Glutamatergic neuron (in vitro differentiated cells): ENCODE results near the gene C15orf40. TPM values are rescaled to one million over a fixed set of nuclear protein-coding genes. Genes with fewer than 3 reads are reported as not detected.

Experiments
- DNase-seq: peaks from one replicate; pipeline ENCODE4 v3.0.0; 2022
- H3K27ac Mint-ChIP-seq: one replicate; pipeline ENCODE4 v1.8.0; 2020; ENCODE audit warnings: mild to moderate bottlenecking, mixed read lengths, inconsistent platforms; ENCODE audit not compliant: unreplicated experiment
- H3K27me3 Mint-ChIP-seq: one replicate; pipeline ENCODE4 v1.8.0; 2020; ENCODE audit warnings: mild to moderate bottlenecking, moderate library complexity, mixed read lengths, inconsistent platforms; ENCODE audit not compliant: unreplicated experiment
- H3K36me3 Mint-ChIP-seq: one replicate; pipeline ENCODE4 v1.8.0; 2020; ENCODE audit warnings: mild to moderate bottlenecking, mixed read lengths, inconsistent platforms; ENCODE audit not compliant: unreplicated experiment
- H3K4me1 Mint-ChIP-seq: one replicate; pipeline ENCODE4 v1.8.0; 2020; ENCODE audit warnings: mild to moderate bottlenecking, low read depth, mixed read lengths, inconsistent platforms; ENCODE audit not compliant: unreplicated experiment
- H3K4me3 Mint-ChIP-seq: one replicate; pipeline ENCODE4 v1.8.0; 2020; ENCODE audit warnings: mild to moderate bottlenecking, mixed read lengths, inconsistent platforms; ENCODE audit not compliant: unreplicated experiment
- H3K9me3 Mint-ChIP-seq: one replicate; pipeline ENCODE4 v1.8.0; 2020; ENCODE audit warnings: mild to moderate bottlenecking, moderate library complexity, mixed read lengths, inconsistent platforms; ENCODE audit not compliant: unreplicated experiment
- CTCF ChIP-seq: fragments of 200-600 bp; sonication (generic); IDR thresholded peaks from one replicate; pipeline ENCODE4 v1.5.0; 2021; ENCODE audit not compliant: partially characterized antibody, unreplicated experiment
- total RNA-seq: library from RNA; stranded (reverse); fragmentation: NEBNext Ultra II Directional; extraction: Animal tissue kit (Norgen Biotek cat#: 25700); gene quantifications from one replicate; pipeline ENCODE4 v1.2.1, GENCODE V29; 2021; ENCODE audit not compliant: unreplicated experiment

The C15orf40 gene
- total RNA-seq, 1 donor from 2014 or later: 29.6 TPM

GRCh38 chr15:82977076-82977475 lies 34.4 kb downstream of the C15orf40 start:
- TF ChIP-seq CTCF: no peak
- H3K27ac Mint-ChIP-seq: no peak overlapping the region
- H3K9me3 Mint-ChIP-seq: no peaks in the 10 kb centered on the region
- no peaks in the 10 kb centered on the region for H3K27me3 Mint-ChIP-seq
- no peak for DNase-seq
- H3K4me3 Mint-ChIP-seq: no peak overlapping the region
- H3K4me1 Mint-ChIP-seq: no peaks in the 10 kb centered on the region
- no peaks in the 10 kb centered on the region for H3K36me3 Mint-ChIP-seq

- Mint-ChIP-seq H3K4me3 (no peak overlapping the region), H3K4me1 (no peaks in the 10 kb centered on the region), H3K9me3 (no peaks in the 10 kb centered on the region), H3K27ac (no peak overlapping the region), H3K27me3 (no peaks in the 10 kb centered on the region), H3K36me3 (no peaks in the 10 kb centered on the region)
- TF ChIP-seq CTCF: no peak
- no peak for DNase-seq
These were observed 38.4 kb downstream of the C15orf40 start for GRCh38 chr15:82972990-82973389.

DNA sequence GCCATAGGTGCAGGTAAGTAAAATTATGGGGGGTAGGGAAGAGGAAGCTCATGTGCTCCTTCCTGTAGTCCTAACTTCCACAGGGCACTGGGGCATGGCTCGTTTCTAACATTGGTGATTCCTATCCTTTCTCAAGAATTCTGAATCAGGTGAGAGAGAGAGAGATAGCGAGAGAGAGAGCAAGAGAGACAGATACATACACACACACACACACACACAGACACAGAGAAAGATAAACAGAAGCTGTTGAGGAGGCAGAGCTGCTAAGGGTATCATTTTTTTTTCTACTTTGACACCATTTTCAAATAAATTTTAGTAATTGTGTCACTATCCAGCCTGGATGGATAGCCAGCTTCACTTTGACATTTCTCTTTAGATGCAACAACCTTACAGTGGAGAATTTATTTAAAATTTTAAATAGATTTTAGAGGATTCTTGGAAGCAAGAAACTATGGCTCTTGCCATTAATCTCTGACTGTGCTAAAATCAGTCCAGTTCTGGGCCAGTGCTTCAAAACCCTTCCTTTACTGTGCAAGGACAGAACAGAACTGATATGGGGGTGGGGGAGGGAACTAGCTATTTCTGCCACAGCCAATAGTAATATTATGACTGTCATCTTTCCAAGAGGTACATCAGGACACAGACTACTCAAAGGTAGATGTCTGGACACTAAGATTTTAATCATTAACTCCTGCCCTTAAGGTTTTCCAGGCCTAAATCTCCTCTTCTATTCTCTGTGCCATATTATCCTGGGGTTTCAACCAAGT lies 40.0 kb downstream of the C15orf40 start:
- Mint-ChIP-seq H3K4me1 (no peaks in the 10 kb centered on the region), H3K9me3 (no peaks in the 10 kb centered on the region), H3K36me3 (no peaks in the 10 kb centered on the region), H3K4me3 (no peak overlapping the region), H3K27me3 (no peaks in the 10 kb centered on the region), H3K27ac (no peak overlapping the region)
- TF ChIP-seq CTCF: no peak
- no peak for DNase-seq

- no peaks in the 10 kb centered on the region for H3K4me1 Mint-ChIP-seq
- H3K27me3 Mint-ChIP-seq: no peaks in the 10 kb centered on the region
These were observed 40.7 kb downstream of the C15orf40 start for GRCh38 chr15:82970696-82971095.

More at GRCh38 chr15:82970696-82971095, 40.7 kb downstream of the C15orf40 start:
- Mint-ChIP-seq H3K36me3 (no peaks in the 10 kb centered on the region), H3K27ac (no peak overlapping the region), H3K4me3 (no peak overlapping the region), H3K9me3 (no peaks in the 10 kb centered on the region)
- DNase-seq: no peak
- no peak for TF ChIP-seq CTCF
